Esophagus muscularis mucosa (tissue), 4 donors: ENCODE results near the gene CHERP. TPM values are rescaled to one million over a fixed set of nuclear protein-coding genes. Genes with fewer than 3 reads are reported as not detected.
"Not testable (repeated sequence)": the region's sequence is repeated elsewhere in the genome, so short reads cannot be mapped to it uniquely, and the experiment has no call there.

ENCODE experiments used
- DNase-seq: peaks from one replicate; pipeline ENCODE4 v3.0.0-alpha.2; 2017; ENCODE audit errors: extremely low spot score
- H3K27ac ChIP-seq, 4 donors: fragments of 200-600 bp; sonication (generic); replicated peaks in 1 of 4; 1 replicate in 3 of 4; 2 replicates in 1 of 4; pipeline ENCODE4 v1.5.1; 2016 to 2019; ENCODE audit warnings: mild to moderate bottlenecking in 1 of 4
- H3K27me3 ChIP-seq, 4 donors: fragments of 200-600 bp; sonication (generic); one replicate each; pipeline versions ENCODE4 v1.5.1 to v1.6.0; 2016 to 2019
- H3K36me3 ChIP-seq, 4 donors: fragments of 200-600 bp; sonication (generic); one replicate each; pipeline ENCODE4 v1.5.1; 2016 to 2019
- H3K4me1 ChIP-seq, 4 donors: fragments of 200-600 bp; sonication (generic); one replicate each; pipeline ENCODE4 v1.5.1; 2016 to 2019
- H3K4me3 ChIP-seq, 4 donors: fragments of 200-600 bp; sonication (generic); 1 replicate in 2 of 4; 2 replicates in 2 of 4; pipeline ENCODE4 v1.5.1; 2016 to 2019; ENCODE audit warnings: mild to moderate bottlenecking in 4 of 4, moderate library complexity in 1 of 4
- H3K9me3 ChIP-seq, 4 donors: fragments of 200-600 bp; sonication (generic); 1 replicate in 3 of 4; 2 replicates in 1 of 4; pipeline ENCODE4 v1.5.1; 2016 to 2019
- EP300 ChIP-seq: sonication (generic); formaldehyde crosslinking; IDR thresholded peaks from one replicate; pipeline ENCODE4 v1.6.1; 2017; ENCODE audit warnings: antibody characterized with exemption
- POLR2A ChIP-seq: fragments of 450-650 bp; IDR thresholded peaks from one replicate; pipeline ENCODE4 v1.6.1; 2017; ENCODE audit warnings: antibody characterized with exemption, moderate library complexity, mild to moderate bottlenecking, low read depth
- POLR2AphosphoS5 ChIP-seq, 2 donors: sonication (generic); formaldehyde crosslinking; IDR thresholded peaks; one replicate each; pipeline ENCODE4 v1.6.1; 2017; ENCODE audit warnings: antibody characterized with exemption in 2 of 2
- WGBS: methylation state at CpG from one replicate; pipeline ENCODE4 v1.1.5; 2018; 5-methylcytosine and 5-hydroxymethylcytosine counted together
- intact Hi-C: fragments of 100-400 bp; cut with DNase I; formaldehyde crosslinking; loops from one replicate; pipeline ENCODE4 v1.15.1; 2023
- total RNA-seq, 4 donors: library from RNA; depleted of rRNA; stranded (reverse); fragments of >200 nt; gene quantifications; one replicate each; pipeline versions ENCODE4 v1.1.0 to v1.2.1, GENCODE V29; 2016
- TF ChIP-seq, protein P1 (sequence below), 3 experiments: fragments of 200-600 bp in 2 of 3; fragments of 450-650 bp in 1 of 3; sonication (generic) in 2 of 3; IDR thresholded peaks; one replicate each; pipeline ENCODE4 v1.5.1; 2017 to 2019; ENCODE audit warnings: antibody characterized with exemption in 3 of 3, mild to moderate bottlenecking in 2 of 3, moderate library complexity in 1 of 3

Gene CHERP
- total RNA-seq, 4 donors from 2014 or later, result 9.1 to 18.0 (median 12.9) TPM

DNA sequence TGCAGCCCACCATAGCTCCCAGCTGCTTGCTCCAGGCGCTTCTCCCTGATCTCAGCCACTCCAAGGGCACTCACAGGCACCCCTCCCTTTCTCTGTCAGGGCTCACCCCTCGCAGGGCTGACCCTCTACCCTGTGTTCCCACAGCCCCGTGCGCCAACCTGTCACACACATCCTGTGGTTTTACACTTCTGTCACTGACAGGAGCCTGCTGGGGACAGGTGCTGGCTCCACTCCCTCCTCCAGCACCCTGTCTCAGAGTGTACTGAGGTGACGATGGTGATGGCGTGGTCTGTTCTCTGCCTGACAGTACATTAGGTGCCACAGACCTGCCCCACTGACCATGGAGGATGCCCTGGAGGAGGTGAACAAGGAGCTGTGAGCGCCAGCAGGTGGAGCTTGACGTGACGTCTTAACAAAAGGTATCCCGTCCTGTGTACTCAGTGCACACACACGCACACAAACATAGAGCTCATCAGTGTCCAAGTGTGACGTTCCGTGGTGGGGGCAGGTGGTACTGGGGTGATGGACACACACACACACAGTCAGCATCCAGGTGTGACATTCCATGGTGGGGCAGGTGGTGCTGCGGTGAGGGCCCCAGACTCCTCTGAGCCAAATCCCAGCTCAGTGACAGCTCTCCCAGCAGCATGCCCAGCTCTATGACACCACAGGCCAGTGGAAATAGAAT lies 25.2 kb downstream of the CHERP start:
- Histone ChIP-seq H3K27me3 (no peaks in the 10 kb centered on the region), H3K9me3 (no peaks in the 10 kb centered on the region), H3K4me1 (no peaks in the 10 kb centered on the region), H3K27ac (no peak overlapping the region), H3K36me3 (peaks cover 63 to 100% (median 88%) of the 10 kb centered on the region in 4 donors), H3K4me3 (no peak overlapping the region)
- WGBS, result 58% methylated on average over 11 of the region's 14 CpGs
- intact Hi-C loops, result no loop called here
- no peak for DNase-seq
- no peak for TF ChIP-seq POLR2A
- TF ChIP-seq EP300, result no peak
- TF ChIP-seq, protein P1, sequence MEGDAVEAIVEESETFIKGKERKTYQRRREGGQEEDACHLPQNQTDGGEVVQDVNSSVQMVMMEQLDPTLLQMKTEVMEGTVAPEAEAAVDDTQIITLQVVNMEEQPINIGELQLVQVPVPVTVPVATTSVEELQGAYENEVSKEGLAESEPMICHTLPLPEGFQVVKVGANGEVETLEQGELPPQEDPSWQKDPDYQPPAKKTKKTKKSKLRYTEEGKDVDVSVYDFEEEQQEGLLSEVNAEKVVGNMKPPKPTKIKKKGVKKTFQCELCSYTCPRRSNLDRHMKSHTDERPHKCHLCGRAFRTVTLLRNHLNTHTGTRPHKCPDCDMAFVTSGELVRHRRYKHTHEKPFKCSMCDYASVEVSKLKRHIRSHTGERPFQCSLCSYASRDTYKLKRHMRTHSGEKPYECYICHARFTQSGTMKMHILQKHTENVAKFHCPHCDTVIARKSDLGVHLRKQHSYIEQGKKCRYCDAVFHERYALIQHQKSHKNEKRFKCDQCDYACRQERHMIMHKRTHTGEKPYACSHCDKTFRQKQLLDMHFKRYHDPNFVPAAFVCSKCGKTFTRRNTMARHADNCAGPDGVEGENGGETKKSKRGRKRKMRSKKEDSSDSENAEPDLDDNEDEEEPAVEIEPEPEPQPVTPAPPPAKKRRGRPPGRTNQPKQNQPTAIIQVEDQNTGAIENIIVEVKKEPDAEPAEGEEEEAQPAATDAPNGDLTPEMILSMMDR (IDR thresholded peaks at IDR 0.05), result no peak
- no peak for TF ChIP-seq POLR2AphosphoS5 (IDR thresholded peaks at IDR 0.05)

DNA sequence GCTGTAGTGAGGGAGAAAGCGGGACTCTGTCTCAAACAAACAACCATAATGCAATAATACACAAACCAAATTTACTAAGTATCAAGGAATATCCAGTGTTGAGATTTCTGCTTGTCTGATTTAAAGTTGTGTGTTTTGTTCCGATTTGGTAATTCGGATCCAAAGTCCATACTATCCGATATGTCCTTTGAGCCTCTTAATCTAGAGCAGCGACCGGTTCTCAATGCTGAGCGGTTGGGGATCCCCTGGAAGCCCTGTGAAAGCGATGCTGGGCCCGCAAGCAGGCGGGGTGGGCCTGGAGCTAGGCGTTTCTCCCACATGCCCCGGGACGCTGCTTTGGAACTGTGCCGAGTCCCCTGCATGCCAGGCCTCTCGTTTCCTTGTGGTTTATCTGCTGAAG lies 25.9 kb downstream of the CHERP start:
- DNase-seq, result no peak
- intact Hi-C loops, result no loop called here
- Histone ChIP-seq H3K36me3 (peaks cover 59 to 100% (median 84%) of the 10 kb centered on the region in 4 donors), H3K4me1 (no peaks in the 10 kb centered on the region), H3K27ac (no peak overlapping the region), H3K27me3 (no peaks in the 10 kb centered on the region), H3K9me3 (no peaks in the 10 kb centered on the region), H3K4me3 (no peak overlapping the region)
- TF ChIP-seq, protein P1 (IDR thresholded peaks at IDR 0.05), result no peak
- TF ChIP-seq POLR2AphosphoS5 (IDR thresholded peaks at IDR 0.05), result no peak
- TF ChIP-seq EP300, result no peak
- no peak for TF ChIP-seq POLR2A
- WGBS, result 87% methylated on average over 14 of the region's 15 CpGs

DNA sequence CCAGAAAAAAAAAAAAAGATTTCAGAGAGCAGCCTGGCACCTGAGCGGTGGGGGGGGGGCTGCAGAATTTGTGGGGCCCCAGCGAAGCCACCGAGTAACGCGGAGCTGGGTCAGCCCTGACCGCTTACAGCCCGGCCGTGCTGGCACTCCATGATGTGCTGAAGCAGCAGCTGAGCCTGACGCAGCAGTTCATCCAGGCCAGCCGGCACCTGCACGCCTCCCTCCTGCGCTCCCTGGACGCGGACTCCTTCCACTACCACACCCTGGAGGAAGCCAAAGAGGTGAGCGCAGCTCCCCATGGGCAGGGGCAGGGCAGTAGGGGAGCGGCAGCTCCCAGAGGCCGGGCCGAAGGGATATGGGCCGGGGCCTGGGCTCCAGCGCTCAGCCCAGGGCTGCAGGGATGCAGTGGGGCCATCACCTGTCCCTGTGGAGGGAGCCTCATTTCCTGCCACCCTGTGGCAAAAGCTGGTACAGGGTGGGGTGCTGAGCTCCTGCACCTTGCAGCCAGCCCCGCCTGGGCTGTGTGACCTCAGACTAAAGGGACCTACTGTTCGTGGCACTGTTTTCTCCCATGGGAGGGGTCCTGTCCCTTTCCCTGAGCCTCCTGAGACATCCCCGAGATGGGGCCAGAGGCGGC lies 27.7 kb downstream of the CHERP start:
- intact Hi-C loops, result no loop called here
- TF ChIP-seq POLR2A (no peak), POLR2AphosphoS5 (IDR thresholded peaks at IDR 0.05) (no peak), EP300 (no peak)
- TF ChIP-seq, protein P1 (IDR thresholded peaks at IDR 0.05), result no peak
- 91% methylated on average over 21 of the region's 24 CpGs for WGBS
- Histone ChIP-seq H3K36me3 (peaks cover 45 to 99% (median 81%) of the 10 kb centered on the region in 4 donors), H3K27me3 (no peaks in the 10 kb centered on the region), H3K27ac (no peak overlapping the region), H3K9me3 (no peaks in the 10 kb centered on the region), H3K4me1 (peaks cover 0 to 12% (median 11%) of the 10 kb centered on the region in 4 donors), H3K4me3 (no peak overlapping the region)
- DNase-seq, result no peak

DNA sequence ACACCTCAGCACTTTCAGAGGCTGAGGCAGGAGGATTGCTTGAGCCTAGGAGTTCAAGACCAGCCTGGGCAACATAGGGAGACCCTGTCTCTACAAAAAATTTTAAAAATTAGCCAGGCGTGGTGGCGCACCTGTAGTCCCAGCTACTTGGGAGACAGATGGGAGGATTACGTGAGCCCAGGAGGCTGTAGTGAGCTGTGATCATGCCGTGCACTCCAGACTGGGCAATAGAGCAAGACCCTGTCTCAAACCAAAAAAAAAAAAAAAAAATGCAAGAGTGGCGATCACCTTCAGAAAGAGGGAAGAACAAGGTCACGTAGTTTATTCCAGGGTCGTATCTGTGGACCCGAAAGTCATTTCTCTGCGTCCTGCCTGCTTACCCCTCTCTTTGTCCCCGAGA lies 29.6 kb downstream of the CHERP start:
- Histone ChIP-seq H3K36me3 (peaks cover 29 to 96% (median 67%) of the 10 kb centered on the region in 4 donors), H3K4me1 (peaks cover 0 to 22% (median 18%) of the 10 kb centered on the region in 4 donors)
- H3K27ac ChIP-seq, H3K4me3 ChIP-seq, intact Hi-C loops, DNase-seq, H3K9me3 ChIP-seq, H3K27me3 ChIP-seq: not testable (repeated sequence)
- 95% methylated on average over 10 of the region's 10 CpGs for WGBS

DNA sequence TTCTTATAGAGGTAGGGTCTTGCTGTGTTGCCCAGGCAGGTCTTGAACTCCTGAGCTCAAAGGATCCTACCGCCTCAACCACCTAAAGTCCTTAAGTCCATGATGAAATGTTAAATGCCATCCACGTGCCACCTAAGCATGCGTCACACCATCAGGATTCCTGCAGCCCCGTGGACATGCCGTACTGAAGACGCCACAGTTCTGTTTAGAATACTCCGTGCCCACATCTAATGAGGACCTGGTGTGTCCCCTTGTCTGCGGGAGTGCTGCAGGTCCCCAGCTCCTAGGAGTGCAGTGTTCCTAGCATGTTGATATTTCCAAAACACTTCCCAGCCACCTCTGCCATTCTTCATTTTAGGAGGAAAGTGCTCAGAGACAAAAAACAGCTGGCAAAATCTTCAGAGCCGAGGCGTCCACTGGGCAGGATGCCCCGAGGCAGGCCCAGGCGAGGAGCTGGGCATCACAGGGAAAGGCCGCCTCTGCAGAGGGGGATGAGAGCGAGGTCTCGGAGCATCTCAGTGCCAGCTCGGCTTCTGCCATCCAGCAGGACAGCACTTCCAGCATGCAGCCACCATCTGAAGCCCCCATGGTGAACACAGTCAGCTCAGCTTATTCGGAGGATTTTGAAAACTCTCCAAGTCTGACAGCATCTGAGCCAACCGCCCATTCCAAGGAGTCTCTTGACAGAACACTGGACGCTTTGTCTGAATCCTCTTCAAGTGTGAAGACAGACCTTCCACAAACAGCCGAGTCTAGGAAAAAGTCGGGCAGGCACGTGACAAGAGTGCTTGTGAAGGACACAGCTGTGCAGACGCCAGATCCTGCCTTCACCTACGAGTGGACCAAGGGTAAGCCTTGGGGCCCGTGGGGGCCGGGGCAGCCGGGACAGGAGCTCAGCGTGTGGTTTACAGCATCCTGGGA lies 32.8 kb downstream of the CHERP start:
- DNase-seq, result no peak
- Histone ChIP-seq H3K27me3 (no peaks in the 10 kb centered on the region), H3K4me1 (peaks cover 0 to 22% (median 18%) of the 10 kb centered on the region in 4 donors), H3K27ac (peak overlapping the region; percentile 65 to 82 (median 72)), H3K4me3 (peak overlapping the region in 3 of 4 donors; percentile 5 to 13 (median 7)), H3K9me3 (no peaks in the 10 kb centered on the region), H3K36me3 (peaks cover 16 to 92% (median 55%) of the 10 kb centered on the region in 4 donors)
- TF ChIP-seq EP300 (peak; percentile 67), POLR2A (no peak), POLR2AphosphoS5 (IDR thresholded peaks at IDR 0.05) (peak; percentile 50 to 73)
- 67% methylated on average over 26 of the region's 28 CpGs for WGBS
- intact Hi-C loops, result no loop called here
